Measurements from ENCODE around the gene ACTMAP.
"Not testable (repeated sequence)": the region's sequence is repeated elsewhere in the genome, so short reads cannot be mapped to it uniquely, and the experiment has no call there.

ACTMAP gene

GRCh38 chr19:40742886-40743285 lies 7.4 kb downstream of the ACTMAP start:
- FAIRE-seq: no peak

- FAIRE-seq: no peak
Measured at GRCh38 chr19:40742477-40742876, 7.8 kb downstream of the ACTMAP start.

- no peak for FAIRE-seq
Measured at GRCh38 chr19:40741527-40742390, 8.5 kb downstream of the ACTMAP start.

GRCh38 chr19:40740747-40741146 lies 9.5 kb downstream of the ACTMAP start:
- no peak for FAIRE-seq

GRCh38 chr19:40739871-40740703 lies 10.2 kb downstream of the ACTMAP start:
- no peak for FAIRE-seq

- FAIRE-seq: no peak
Measured at GRCh38 chr19:40739030-40739839, 11.0 kb downstream of the ACTMAP start.

GRCh38 chr19:40737102-40737644 lies 13.1 kb downstream of the ACTMAP start:
- no peak for FAIRE-seq

- FAIRE-seq: no peak
Measured at GRCh38 chr19:40736661-40737060, 13.6 kb downstream of the ACTMAP start.

- no peak for FAIRE-seq
Measured at GRCh38 chr19:40735013-40735771, 15.1 kb downstream of the ACTMAP start.

GRCh38 chr19:40733149-40733548 lies 17.1 kb downstream of the ACTMAP start:
- FAIRE-seq: no peak

GRCh38 chr19:40732304-40732703 lies 18.0 kb downstream of the ACTMAP start:
- not testable (repeated sequence) for FAIRE-seq

GRCh38 chr19:40730065-40730464 lies 20.2 kb downstream of the ACTMAP start:
- FAIRE-seq: not testable (repeated sequence)

- FAIRE-seq: no peak
Measured at GRCh38 chr19:40726279-40726678, 24.0 kb downstream of the ACTMAP start.

- FAIRE-seq: no peak
Measured at GRCh38 chr19:40724855-40725254, 25.4 kb downstream of the ACTMAP start.

GRCh38 chr19:40724315-40724714 lies 26.0 kb downstream of the ACTMAP start:
- FAIRE-seq: no peak

GRCh38 chr19:40723661-40724254 lies 26.5 kb downstream of the ACTMAP start:
- FAIRE-seq: no peak

- FAIRE-seq: no peak
Measured at GRCh38 chr19:40721936-40722661, 28.2 kb downstream of the ACTMAP start.

GRCh38 chr19:40721140-40721486 lies 29.2 kb downstream of the ACTMAP start:
- no peak for FAIRE-seq

- FAIRE-seq: no peak
Measured at GRCh38 chr19:40719414-40719894, 30.8 kb downstream of the ACTMAP start.

- no peak for FAIRE-seq
Measured at GRCh38 chr19:40718774-40719391, 31.4 kb downstream of the ACTMAP start.
